Aorta (tissue), 5 donors: ENCODE results near the gene ZNF653. TPM values are rescaled to one million over a fixed set of nuclear protein-coding genes. Genes with fewer than 3 reads are reported as not detected.
A peak's percentile ranks its signal among the peaks of the same experiment; 100 is the strongest.
"Not testable (repeated sequence)": the region's sequence is repeated elsewhere in the genome, so short reads cannot be mapped to it uniquely, and the experiment has no call there.

Source experiments
- ATAC-seq: fragments of 200-7000 bp; cut with Tn5 transposase; one replicate; pipeline ENCODE4 v1.9.1; 2022; ENCODE audit warnings: moderate library complexity; ENCODE audit not compliant: low FRiP score
- DNase-seq, 2 donors: peaks; one replicate each; pipeline ENCODE4 v3.0.0-alpha.2; 2020
- H3K27ac ChIP-seq, 2 donors: one replicate each; pipeline ENCODE4 v1.5.1; 2013; ENCODE audit warnings: low read length in 2 of 2, mild to moderate bottlenecking in 2 of 2, moderate library complexity in 2 of 2, control low read depth in 1 of 2, inconsistent platforms in 1 of 2, low read depth in 1 of 2
- H3K27me3 ChIP-seq, 2 donors: one replicate each; pipeline ENCODE4 v1.6.1; 2013; ENCODE audit warnings: control low read depth in 1 of 2, low read length in 1 of 2, mild to moderate bottlenecking in 1 of 2, moderate library complexity in 1 of 2; ENCODE audit not compliant: insufficient read depth in 2 of 2, control insufficient read depth in 1 of 2
- H3K36me3 ChIP-seq, 2 donors: one replicate each; pipeline ENCODE4 v1.6.1; 2013; ENCODE audit warnings: control low read depth in 1 of 2, low read length in 1 of 2, mild to moderate bottlenecking in 1 of 2; ENCODE audit not compliant: insufficient read depth in 2 of 2, control insufficient read depth in 1 of 2
- H3K4me1 ChIP-seq, 2 donors: one replicate each; pipeline ENCODE4 v1.6.1; 2013; ENCODE audit warnings: low read length in 2 of 2, control low read depth in 1 of 2, mild to moderate bottlenecking in 1 of 2, moderate library complexity in 1 of 2; ENCODE audit not compliant: insufficient read depth in 2 of 2, control insufficient read depth in 1 of 2
- H3K4me3 ChIP-seq, 2 donors: one replicate each; pipeline ENCODE4 v1.5.1; 2013; ENCODE audit warnings: low read length in 2 of 2, control low read depth in 1 of 2, mild to moderate bottlenecking in 1 of 2
- H3K9me3 ChIP-seq: one replicate; pipeline ENCODE4 v1.6.1; 2013; ENCODE audit warnings: mild to moderate bottlenecking, low read length; ENCODE audit not compliant: control insufficient read depth
- WGBS, 2 donors: extraction: QIAGEN DNeasy Blood & Tissue Kit; methylation state at CpG; one replicate each; pipeline ENCODE4 v1.1.7; 2013; 5-methylcytosine and 5-hydroxymethylcytosine counted together
- intact Hi-C, 2 donors: fragments of 100-400 bp; cut with DNase I; formaldehyde crosslinking; loops; one replicate each; pipeline versions ENCODE4 v1.14.2 to v1.15.0; 2022
- polyA plus RNA-seq, 2 donors: library from polyadenylated mRNA; stranded (reverse); fragments of 200-250 nt; gene quantifications; one replicate each; pipeline ENCODE4 v1.2.3, GENCODE V29; 2013
- total RNA-seq, 2 donors: library from RNA; stranded (reverse); fragmentation: NEBNext Ultra II Directional; extraction: Animal tissue kit (Norgen Biotek cat#: 25700); gene quantifications; one replicate each; pipeline ENCODE4 v1.2.1, GENCODE V29; 2021
- donor health status: healthy with polysubstance abuse.
- donor health status: Bipolar disorder and iron deficiency.
- donor health status: DM: no; HTN: no; CAD: no.
- donor health status: DM: no; HTN: no; CAD: no.
- donor health status: DM: yes; HTN: yes; CAD: no.

The ZNF653 gene
- total and polyA plus RNA-seq, 4 donors, result 5.4 to 22.5 (median 11.5) TPM

GRCh38 chr19:11464333-11465265, 41.0 kb downstream of the ZNF653 start:
- no peak for ATAC-seq
- no peaks in the 10 kb centered on the region for H3K4me1 ChIP-seq
- H3K27me3 ChIP-seq, result no peaks in the 10 kb centered on the region
- intact Hi-C loops, result no loop called here
- H3K9me3 ChIP-seq, result no peaks in the 10 kb centered on the region
- WGBS, 2 donors, result 81 to 83% methylated on average over 11 of the region's 11 CpGs
- H3K36me3 ChIP-seq, result no peaks in the 10 kb centered on the region
- H3K27ac ChIP-seq, result no peak overlapping the region
- no peak overlapping the region for H3K4me3 ChIP-seq
- DNase-seq, result no peak

GRCh38 chr19:11463391-11463790, 42.2 kb downstream of the ZNF653 start:
- no peak for DNase-seq
- 77 to 78% methylated on average over 12 of the region's 12 CpGs for WGBS, 2 donors
- Histone ChIP-seq H3K9me3 (no peaks in the 10 kb centered on the region), H3K27ac (no peak overlapping the region), H3K4me1 (no peaks in the 10 kb centered on the region), H3K27me3 (no peaks in the 10 kb centered on the region), H3K36me3 (no peaks in the 10 kb centered on the region), H3K4me3 (no peak overlapping the region)
- intact Hi-C loops, result no loop called here
- ATAC-seq, result no peak

DNA sequence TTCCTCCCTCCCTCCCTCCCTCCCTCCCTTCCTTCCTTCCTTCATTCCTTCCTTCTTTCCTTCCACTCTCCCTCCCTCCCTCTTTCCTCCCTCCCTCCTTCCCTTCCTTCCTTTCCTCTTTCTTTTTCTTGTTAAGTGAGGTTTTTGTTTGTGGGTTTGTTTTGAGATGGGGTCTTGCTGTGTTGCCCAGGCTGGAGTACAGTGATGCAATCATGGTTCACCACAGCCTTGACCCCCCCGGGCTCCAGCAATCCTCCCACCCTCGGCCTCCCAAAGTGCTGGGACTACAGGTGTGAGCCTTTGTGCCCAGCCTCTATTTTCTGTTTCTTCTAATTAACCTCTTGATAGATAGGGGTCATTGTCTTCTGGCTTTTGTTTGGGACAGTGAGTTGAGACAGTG, 44.2 kb downstream of the ZNF653 start:
- no peaks in the 10 kb centered on the region for H3K36me3 ChIP-seq
- no peak for ATAC-seq
- H3K27ac ChIP-seq, result no peak overlapping the region
- no peaks in the 10 kb centered on the region for H3K9me3 ChIP-seq
- WGBS, 2 donors, result 71 to 72% methylated on average over 2 of the region's 2 CpGs
- H3K4me1 ChIP-seq, result no peaks in the 10 kb centered on the region
- no peak for DNase-seq
- intact Hi-C loops, result no loop called here
- H3K4me3 ChIP-seq, result no peak overlapping the region
- no peaks in the 10 kb centered on the region for H3K27me3 ChIP-seq

GRCh38 chr19:11460207-11460606, 45.4 kb downstream of the ZNF653 start:
- Histone ChIP-seq H3K4me1 (no peaks in the 10 kb centered on the region), H3K4me3 (no peak overlapping the region), H3K27me3 (no peaks in the 10 kb centered on the region), H3K9me3 (no peaks in the 10 kb centered on the region), H3K27ac (no peak overlapping the region), H3K36me3 (no peaks in the 10 kb centered on the region)
- 51 to 57% methylated on average over 4 of the region's 4 CpGs for WGBS, 2 donors
- DNase-seq, result no peak
- intact Hi-C loops, result no loop called here
- ATAC-seq, result no peak

DNA sequence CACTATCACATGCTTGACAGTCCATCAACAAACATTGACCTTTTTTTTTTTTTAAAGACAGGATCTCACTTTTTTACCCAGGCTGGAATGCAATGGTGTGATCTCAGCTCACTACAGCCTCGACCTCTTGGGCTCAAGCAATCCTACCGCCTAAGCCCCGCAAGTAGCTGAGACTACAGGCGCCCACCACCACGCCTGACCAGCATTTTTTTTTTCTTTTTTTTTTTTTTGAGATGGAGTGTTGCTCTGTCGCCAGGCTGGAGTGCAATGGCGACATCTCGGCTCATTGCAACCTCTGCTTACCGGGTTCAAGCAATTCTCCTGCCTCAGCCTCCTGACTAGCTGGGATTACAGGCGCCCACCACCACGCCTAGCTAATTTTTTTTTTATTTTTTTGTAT, 46.7 kb downstream of the ZNF653 start:
- DNase-seq, H3K27ac ChIP-seq, H3K4me1 ChIP-seq, intact Hi-C loops, H3K27me3 ChIP-seq, ATAC-seq, H3K4me3 ChIP-seq, H3K36me3 ChIP-seq, H3K9me3 ChIP-seq: not testable (repeated sequence)
- WGBS, 2 donors, result 83 to 85% methylated on average over 11 of the region's 11 CpGs

- H3K27ac ChIP-seq, result no peak overlapping the region
- no peak overlapping the region for H3K4me3 ChIP-seq
- WGBS, 2 donors, result 88 to 89% methylated on average over 19 of the region's 19 CpGs
- no peaks in the 10 kb centered on the region for H3K9me3 ChIP-seq
- intact Hi-C loops, result no loop called here
- DNase-seq, result no peak
- no peaks in the 10 kb centered on the region for H3K36me3 ChIP-seq
- no peaks in the 10 kb centered on the region for H3K4me1 ChIP-seq
- ATAC-seq, result no peak
- no peaks in the 10 kb centered on the region for H3K27me3 ChIP-seq
Observed at GRCh38 chr19:11458236-11458900, 47.3 kb downstream of the ZNF653 start.

DNA sequence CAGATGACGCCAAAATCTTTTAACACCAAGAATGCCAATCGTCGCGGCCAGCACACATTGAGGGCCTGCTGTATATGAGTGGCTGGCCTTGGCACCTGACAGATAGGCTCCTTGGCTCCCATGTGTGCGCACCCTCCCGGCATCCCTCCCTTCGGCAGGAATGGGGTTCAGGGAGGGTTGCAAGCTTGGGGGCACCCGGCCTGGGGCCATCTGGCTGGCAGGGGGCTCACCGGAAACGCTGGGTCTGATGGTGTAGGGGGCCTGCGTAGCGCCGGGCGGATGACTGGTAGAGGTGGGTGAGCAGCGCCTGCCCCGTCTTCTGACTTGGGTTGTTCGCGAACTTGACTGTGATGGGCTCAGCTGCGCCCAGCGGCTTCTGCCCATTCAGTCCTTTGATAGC, 47.8 kb downstream of the ZNF653 start:
- Histone ChIP-seq H3K4me1 (no peaks in the 10 kb centered on the region), H3K36me3 (no peaks in the 10 kb centered on the region), H3K4me3 (no peak overlapping the region), H3K9me3 (no peaks in the 10 kb centered on the region), H3K27me3 (no peaks in the 10 kb centered on the region), H3K27ac (no peak overlapping the region)
- ATAC-seq (peak; percentile 36), DNase-seq (no peak)
- intact Hi-C loops, result no loop called here
- 83 to 84% methylated on average over 18 to 20 of the region's 20 CpGs for whole genome bisulfite sequencing, 2 donors

- H3K27me3 ChIP-seq, result no peaks in the 10 kb centered on the region
- H3K27ac ChIP-seq, result no peak overlapping the region
- H3K4me3 ChIP-seq, result no peak overlapping the region
- 12 to 13% methylated on average over 9 to 18 of the region's 18 CpGs for WGBS, 2 donors
- DNase-seq (no peak), ATAC-seq (no peak)
- intact Hi-C loops, result no loop called here
- no peaks in the 10 kb centered on the region for H3K36me3 ChIP-seq
- H3K9me3 ChIP-seq, result no peaks in the 10 kb centered on the region
- no peaks in the 10 kb centered on the region for H3K4me1 ChIP-seq
Observed at GRCh38 chr19:11457115-11457514, 48.5 kb downstream of the ZNF653 start.

- no peaks in the 10 kb centered on the region for H3K36me3 ChIP-seq
- H3K9me3 ChIP-seq, result no peaks in the 10 kb centered on the region
- ATAC-seq, result no peak
- no peaks in the 10 kb centered on the region for H3K4me1 ChIP-seq
- H3K4me3 ChIP-seq, result no peak overlapping the region
- WGBS, 2 donors, result 89 to 90% methylated on average over 7 of the region's 7 CpGs
- intact Hi-C loops, result no loop called here
- no peaks in the 10 kb centered on the region for H3K27me3 ChIP-seq
- no peak for DNase-seq
- H3K27ac ChIP-seq, result no peak overlapping the region
Observed at GRCh38 chr19:11456659-11457058, 49.0 kb downstream of the ZNF653 start.
